SK-N-MC (cell line): ENCODE measurements around the gene APOBR.
"Not testable (repeated sequence)": the region's sequence is repeated elsewhere in the genome, so short reads cannot be mapped to it uniquely, and the experiment has no call there.

ENCODE experiments used
- DNase-seq: peaks from one replicate; pipeline ENCODE4 v3.0.0-alpha.2; 2011; ENCODE audit warnings: low read depth, low spot score
- H3K27ac ChIP-seq: fragments of 200-600 bp; sonication (generic); 2 replicates; pipeline ENCODE4 v1.5.1; 2016; ENCODE audit warnings: mixed run types
- H3K36me3 ChIP-seq: fragments of 200-600 bp; sonication (generic); 2 replicates; pipeline ENCODE4 v1.6.1; 2017; ENCODE audit warnings: antibody characterized with exemption, low read length, mixed read lengths; ENCODE audit not compliant: insufficient read depth
- H3K4me3 ChIP-seq: fragments of 200-600 bp; sonication (generic); 2 replicates; pipeline ENCODE4 v1.5.1; 2016
- H3K9ac ChIP-seq: fragments of 200-600 bp; sonication (generic); 2 replicates; pipeline ENCODE4 v1.8.0; 2017; ENCODE audit warnings: mixed run types, mixed read lengths; ENCODE audit not compliant: insufficient read length
- H3K9me3 ChIP-seq: fragments of 200-600 bp; sonication (generic); 2 replicates; pipeline ENCODE4 v1.6.1; 2017; ENCODE audit warnings: low read depth, mild to moderate bottlenecking, antibody characterized with exemption, low read length, moderate library complexity, mixed read lengths
- EZH2 ChIP-seq: fragments of 200-600 bp; sonication (generic); IDR thresholded peaks from one replicate; pipeline ENCODE4 v1.6.1; 2017; ENCODE audit warnings: antibody characterized with exemption
- FOXP2 ChIP-seq: optimal IDR thresholded peaks from 2 replicates; pipeline ENCODE3; 2011; ENCODE audit warnings: mild to moderate bottlenecking, moderate library complexity; ENCODE audit not compliant: insufficient read depth; ENCODE audit errors: extremely low read length, control extremely low read depth
- POLR2AphosphoS5 ChIP-seq: IDR thresholded peaks from 2 replicates; pipeline ENCODE4 v1.6.1; 2012; ENCODE audit warnings: mild to moderate bottlenecking, low read depth, low read length, borderline replicate concordance

APOBR gene

DNA sequence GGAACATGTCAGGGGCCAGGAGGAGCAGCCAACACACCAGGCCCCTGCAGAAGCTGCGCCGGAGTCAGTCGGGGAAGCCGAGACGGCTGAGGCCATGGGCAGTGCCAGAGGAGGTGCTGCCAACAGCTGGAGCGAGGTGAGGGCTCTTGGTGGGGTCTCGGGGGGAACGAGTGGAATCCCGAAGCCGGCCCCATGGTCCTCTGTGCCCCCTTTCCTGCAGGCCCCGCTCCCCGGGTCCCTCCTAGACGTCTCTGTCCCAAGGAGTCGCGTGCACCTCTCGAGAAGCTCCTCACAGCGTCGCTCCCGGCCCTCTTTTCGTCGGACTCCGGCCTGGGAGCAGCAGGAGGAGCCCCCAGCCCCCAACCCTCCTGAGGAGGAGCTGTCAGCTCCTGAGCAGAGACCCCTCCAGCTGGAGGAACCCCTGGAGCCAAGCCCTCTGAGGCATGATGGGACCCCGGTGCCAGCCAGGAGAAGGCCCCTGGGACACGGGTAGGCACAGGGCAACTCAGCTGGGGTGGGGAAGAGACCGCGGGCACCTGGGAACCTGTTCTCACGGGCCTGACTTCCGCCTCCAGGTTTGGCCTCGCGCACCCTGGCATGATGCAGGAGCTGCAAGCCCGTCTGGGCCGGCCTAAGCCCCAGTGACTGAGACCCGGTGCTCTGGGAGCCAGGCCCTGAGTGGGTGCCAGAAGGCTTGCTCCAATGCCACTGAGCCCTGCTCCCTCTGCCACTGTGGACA, 3.6 kb downstream of the APOBR start:
- no peak overlapping the region for H3K27ac ChIP-seq
- no peak overlapping the region for H3K4me3 ChIP-seq
- TF ChIP-seq POLR2AphosphoS5 (no peak), FOXP2 (no peak), EZH2 (no peak)
- no peaks in the 10 kb centered on the region for H3K36me3 ChIP-seq
- no peak overlapping the region for H3K9ac ChIP-seq
- DNase-seq = no peak
- H3K9me3 ChIP-seq = no peaks in the 10 kb centered on the region

DNA sequence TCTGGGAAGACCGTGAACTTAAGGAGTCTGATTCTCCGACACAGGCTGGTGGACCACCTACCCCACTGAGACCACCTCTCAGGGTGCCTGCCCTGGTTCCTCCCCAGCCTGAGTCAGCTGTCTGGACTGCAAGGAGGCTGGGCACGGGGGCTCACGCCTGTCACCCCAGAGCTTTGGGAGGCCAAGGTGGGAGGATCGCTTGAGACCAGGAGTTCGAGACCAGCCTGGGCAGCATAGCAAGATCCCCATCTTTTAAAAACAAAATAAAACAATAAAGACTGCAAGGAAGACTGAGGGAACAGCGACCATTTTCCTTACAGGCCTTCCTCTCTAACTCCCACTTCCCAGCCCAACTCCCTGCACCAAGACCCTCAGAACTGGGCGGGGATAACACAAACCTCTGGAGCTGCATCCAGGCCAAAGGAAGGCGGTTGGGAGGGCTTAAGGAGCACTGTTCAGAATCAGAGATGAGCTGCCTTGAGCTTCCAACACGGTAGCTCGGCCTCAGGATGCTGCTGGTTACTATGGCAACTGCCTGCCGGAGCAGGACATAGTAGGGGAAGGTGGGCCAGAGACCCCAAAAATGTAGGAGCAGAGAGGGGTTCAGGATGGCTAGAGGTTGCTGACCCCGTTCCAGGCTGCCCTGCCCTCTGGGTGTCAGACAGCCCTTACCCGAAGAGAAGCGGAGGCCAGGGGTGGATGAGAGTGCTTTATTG, 4.4 kb downstream of the APOBR start:
- no peak overlapping the region for H3K9ac ChIP-seq
- TF ChIP-seq FOXP2 = no peak
- no peak for TF ChIP-seq EZH2

DNA sequence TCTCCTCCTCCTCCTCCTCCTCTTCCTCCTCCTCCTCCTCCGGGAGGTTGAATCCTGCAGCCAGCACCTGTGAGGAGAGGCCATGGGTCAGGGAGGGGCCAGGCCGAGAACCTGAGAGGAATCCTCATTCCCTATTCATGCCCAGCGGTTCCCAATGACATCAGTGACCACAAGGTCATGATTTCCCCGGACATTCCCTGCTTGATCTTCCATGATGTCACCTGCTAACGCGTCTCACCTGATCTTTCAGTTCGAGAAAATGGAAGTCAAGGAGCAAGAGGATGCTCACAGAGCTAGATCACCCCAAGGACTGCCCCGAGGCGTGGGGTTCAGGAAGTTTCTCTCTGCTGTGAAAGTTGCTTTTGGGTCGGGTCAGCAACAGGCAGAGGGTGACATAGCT, 5.4 kb downstream of the APOBR start:
- DNase-seq = no peak
- H3K9me3 ChIP-seq = no peaks in the 10 kb centered on the region
- no peak overlapping the region for H3K27ac ChIP-seq
- no peak for TF ChIP-seq POLR2AphosphoS5
- TF ChIP-seq EZH2 = no peak
- TF ChIP-seq FOXP2 = no peak
- H3K9ac ChIP-seq = no peak overlapping the region
- H3K4me3 ChIP-seq = no peak overlapping the region
- no peaks in the 10 kb centered on the region for H3K36me3 ChIP-seq

More for the DNA sequence above, 4.4 kb downstream of the APOBR start:
- H3K27ac ChIP-seq = no peak overlapping the region
- no peaks in the 10 kb centered on the region for H3K36me3 ChIP-seq
- no peaks in the 10 kb centered on the region for H3K9me3 ChIP-seq
- DNase-seq = no peak
- no peak overlapping the region for H3K4me3 ChIP-seq

DNA sequence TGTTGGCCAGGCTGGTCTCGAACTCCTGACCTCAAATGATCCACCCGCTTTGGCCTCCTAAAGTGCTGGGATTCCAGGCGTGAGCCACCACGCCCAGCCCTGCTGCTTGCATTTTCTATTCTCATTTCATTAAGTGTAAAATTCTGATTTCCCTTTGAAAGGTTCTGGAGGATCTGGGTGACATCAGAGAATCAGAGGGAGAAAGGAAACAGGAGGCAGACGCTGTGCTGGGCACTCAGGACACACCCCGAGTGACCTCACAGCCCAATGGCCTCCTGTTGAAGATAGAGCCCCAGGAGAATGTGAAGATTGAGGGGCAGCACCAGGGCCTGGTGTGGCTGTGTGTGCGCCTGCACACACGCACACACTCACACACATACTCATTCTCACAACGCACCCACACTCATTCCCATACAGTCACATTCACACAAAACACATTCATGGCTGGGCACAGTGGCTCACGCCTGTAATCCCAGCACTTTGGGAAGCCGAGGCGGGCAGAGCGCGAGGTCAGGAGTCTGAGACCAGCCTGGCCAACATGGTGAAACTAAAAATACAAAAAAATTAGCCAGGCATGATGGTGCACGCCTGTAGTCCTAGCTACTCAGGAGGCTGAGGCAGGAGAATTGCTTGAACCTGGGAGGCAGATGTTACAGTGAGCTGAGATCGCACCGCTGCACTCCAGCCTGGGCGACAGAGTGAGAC, 6.2 kb downstream of the APOBR start:
- not testable (repeated sequence) for DNase-seq, H3K4me3 ChIP-seq, H3K27ac ChIP-seq, H3K36me3 ChIP-seq, H3K9ac ChIP-seq, H3K9me3 ChIP-seq

DNA sequence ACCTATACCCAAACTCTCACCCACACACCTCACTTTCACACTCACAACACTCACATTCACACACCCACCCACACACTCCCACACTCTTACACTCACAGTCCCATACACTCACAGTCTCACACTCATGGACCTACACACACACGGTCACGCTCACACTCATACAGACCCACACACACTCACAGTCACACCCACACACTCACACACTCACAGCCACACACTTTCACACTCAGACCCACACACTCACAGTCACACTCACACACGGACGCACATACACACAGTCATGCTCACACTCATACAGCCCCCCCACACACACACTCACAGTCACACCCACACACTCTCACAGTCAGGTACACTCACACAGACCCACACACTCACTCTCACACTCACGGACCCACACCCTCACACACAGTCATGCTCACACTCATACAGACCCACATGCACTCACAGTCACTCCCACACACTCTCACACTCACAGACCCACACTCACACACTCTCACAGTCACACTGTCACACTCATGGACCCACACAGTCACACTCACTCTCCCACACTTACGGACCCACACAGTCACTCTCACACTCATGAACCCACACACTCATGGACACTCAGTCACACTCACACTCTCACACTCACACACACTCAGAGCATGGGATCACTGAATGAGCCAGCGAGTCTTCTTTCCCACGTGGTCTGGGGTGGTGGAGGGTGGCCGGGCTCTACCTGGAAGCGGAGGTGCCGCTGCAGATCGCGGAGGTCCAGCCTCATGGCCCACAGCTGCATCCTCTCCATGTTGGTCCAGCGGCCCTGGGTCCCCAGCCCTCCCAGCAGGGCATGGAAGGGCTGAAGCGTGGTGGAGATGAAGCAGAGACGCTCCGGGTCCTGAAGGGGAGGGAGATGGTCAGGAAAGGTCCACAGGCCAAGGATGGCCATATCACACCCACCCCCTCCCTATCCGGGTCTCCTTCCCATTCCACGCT, 7.1 kb downstream of the APOBR start:
- no peak for TF ChIP-seq POLR2AphosphoS5
- no peak for TF ChIP-seq EZH2
- TF ChIP-seq FOXP2 = no peak
- H3K27ac ChIP-seq = no peak overlapping the region
- no peak overlapping the region for H3K4me3 ChIP-seq
- H3K36me3 ChIP-seq = no peaks in the 10 kb centered on the region
- no peaks in the 10 kb centered on the region for H3K9me3 ChIP-seq
- H3K9ac ChIP-seq = no peak overlapping the region
- DNase-seq = no peak

DNA sequence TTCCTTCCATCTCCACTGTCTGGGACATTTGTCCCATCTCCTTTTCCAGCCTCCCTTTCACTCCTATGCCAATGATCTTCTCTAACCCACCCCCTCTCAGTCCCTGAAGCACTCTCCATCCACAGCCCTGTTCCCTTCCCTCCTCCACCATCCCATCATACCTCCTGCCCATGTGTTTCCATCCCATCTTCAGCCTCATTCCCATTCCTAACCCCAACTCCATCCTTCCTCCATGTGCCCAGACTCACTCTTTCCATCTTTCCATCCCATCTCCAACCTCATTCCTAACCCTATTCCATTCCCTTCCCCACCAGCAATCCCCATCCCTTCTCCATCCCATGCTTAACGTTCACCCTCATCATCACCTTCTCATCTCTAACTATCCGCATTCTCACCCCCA, 7.8 kb downstream of the APOBR start:
- no peak for TF ChIP-seq FOXP2
- TF ChIP-seq EZH2 = no peak
- no peak for TF ChIP-seq POLR2AphosphoS5
- Histone ChIP-seq H3K4me3 (no peak overlapping the region), H3K9ac (no peak overlapping the region), H3K9me3 (no peaks in the 10 kb centered on the region), H3K27ac (no peak overlapping the region), H3K36me3 (no peaks in the 10 kb centered on the region)
- DNase-seq = no peak

DNA sequence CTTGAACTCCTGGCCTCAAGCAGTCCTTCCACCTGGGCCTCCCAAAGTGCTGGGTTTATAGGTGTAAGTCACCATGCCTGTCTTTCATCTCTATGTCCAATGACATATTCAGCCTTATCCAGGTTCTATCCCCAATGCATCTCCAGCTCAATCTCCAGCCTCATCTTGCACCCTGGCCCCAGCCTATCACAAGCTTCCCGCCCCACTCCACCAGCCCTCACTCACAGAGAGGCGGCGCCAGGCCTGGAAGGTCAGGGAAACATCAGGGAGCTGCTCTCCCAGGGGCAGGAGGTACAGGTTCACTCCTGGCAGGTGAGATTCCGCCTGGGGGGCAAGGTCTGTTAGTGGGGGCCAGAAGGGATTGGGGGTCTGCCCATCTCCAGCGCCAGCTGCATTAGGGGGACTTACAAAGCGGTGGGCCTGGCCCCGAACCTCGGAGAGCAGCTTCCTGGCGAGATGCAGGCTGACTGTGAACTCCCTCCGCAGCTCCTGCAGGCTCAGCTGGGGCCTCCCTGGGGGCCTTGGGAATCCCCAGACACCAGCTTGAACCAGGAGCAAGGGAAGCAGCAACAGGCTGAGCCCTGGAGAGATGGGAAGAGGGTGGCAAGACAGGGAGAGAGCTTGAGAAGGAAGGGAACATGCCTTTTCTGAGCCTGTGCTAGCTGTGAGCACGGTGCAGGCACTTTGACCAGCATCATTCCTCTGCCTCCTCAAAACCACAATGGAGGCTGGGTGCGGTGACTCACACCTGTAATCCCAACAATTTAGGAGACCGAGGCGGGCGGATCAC, 9.2 kb downstream of the APOBR start:
- DNase-seq = no peak
- no peak overlapping the region for H3K4me3 ChIP-seq
- TF ChIP-seq EZH2 (no peak), FOXP2 (no peak), POLR2AphosphoS5 (no peak)
- no peaks in the 10 kb centered on the region for H3K36me3 ChIP-seq
- H3K9me3 ChIP-seq = no peaks in the 10 kb centered on the region
- H3K27ac ChIP-seq = no peak overlapping the region
- H3K9ac ChIP-seq = no peak overlapping the region
